AG08395 (cell line): ENCODE results near the gene MSL1.

Source experiments
- DNase-seq: peaks from one replicate; pipeline ENCODE4 v3.0.0; 2012; ENCODE audit warnings: mixed read lengths, low spot score

The MSL1 gene

DNA sequence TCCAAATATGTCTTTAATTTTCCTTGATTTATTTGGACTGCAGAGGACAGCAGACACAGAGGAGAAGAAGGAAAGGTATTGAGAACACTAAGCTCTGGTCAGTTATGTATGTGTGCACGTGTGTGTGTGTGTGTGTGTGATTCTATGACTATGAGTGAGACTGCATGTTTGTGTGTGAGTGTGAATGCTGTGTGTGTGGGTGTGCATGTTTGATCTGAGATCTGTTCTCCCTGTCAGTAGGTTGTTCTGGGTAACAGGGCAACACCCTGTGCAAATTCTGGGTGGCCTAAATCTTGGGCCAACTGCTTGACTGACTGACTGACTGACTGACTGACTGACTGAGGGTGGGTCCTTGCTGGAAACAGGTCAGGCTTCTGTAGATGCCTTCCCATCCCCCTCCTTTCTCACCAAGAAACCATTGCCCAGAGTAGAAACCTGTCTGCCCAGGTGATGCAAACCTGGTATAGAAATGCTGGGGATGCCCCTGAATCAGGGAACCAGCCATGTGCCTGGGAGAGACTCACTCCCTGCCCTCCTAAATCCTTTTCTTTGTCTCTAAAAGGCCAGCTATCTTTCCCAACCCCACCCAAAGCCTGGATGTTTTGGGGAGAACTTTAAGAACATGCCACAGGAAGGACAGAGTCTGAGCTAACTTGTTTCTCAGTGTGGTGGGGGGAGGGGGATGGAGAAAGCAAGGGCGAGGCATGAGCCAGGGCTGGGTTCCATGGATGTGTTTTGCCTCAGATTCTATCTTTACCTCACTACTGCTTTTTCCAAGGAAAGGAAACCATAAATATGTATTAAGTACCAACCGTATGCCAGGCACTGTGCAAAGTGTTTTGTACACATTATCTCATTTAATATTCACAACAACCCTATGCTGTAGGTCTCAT, 16.9 kb upstream of the MSL1 start:
- no peak for DNase-seq

DNA sequence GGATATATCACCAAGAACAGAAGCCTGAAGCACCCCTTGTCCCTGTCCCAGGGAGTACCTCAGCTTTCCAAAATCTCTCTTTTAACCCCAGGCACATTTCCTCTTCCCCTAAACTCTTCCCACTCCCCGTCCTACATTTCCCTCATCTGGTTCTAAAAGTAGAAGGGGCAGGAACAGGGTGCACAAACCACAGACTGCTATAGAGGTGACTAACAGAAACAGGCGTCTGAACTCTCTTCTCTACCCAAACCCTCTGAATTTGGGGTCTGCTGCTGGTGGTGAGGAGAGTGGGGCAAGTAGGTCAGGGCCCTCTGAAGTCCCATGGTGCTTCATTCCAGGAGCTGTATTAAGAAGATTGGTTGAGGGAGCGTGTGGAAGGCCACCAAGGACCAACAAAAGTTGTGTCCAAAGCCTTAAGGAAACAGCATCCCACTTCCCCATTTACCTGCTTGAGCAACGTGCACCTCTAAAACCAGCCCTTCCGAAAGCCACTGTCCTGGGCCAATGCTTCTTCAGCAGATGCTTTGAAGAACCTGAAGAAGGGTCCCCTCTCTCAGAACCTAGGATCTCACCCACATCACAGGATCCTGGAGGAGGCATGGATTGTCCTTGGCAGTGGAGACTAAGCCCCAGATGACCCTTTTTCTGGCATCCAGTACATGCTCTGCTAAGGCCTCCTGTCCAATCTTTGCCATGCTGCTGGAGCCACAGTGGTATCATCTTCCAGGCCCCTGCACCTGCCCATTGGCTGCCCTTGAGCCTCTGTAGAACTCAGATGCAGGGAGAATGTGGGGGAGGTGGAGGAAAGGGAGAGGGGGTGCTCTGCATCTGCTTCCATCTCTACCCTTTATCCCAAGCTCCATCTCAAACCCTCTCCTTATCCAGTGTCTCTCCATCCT, 15.7 kb upstream of the MSL1 start:
- no peak for DNase-seq

DNA sequence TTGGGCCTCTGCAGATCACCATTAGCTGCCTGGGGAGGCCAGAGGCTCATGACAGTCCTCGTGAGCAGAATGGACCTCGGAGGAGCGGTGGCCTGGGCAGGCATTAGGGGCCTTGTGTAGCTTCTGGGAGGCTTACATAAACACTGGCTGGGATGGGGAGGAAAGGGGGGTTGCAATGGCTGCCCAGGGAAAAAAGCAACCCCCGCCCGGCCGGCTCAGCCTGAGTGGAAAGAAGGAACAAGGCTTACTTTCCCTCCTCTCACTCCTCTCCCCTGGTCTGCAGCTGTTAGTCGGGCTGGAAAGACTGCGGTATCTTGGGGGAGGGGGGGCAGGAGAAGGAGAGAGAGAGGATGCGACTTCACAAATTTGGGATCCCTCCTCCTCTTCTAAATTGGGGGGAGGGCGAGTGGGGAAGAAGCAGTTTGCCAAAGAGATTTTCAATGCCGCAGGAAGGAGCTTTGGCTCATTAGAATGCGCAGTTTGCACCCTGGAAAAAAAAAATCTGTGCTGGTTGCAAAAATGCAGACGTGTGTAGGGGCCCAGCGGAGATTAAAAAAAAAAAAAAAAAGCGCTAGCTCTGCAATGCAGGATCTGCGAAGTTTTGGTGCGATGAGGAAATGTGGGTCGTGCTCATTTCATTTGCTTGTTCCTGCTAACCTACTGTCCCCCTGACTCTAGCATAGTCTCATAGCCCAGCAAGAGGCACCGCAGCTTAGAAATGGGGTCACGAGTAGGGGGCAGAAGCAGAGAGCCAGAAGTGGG, 14.8 kb upstream of the MSL1 start:
- DNase-seq: no peak

DNA sequence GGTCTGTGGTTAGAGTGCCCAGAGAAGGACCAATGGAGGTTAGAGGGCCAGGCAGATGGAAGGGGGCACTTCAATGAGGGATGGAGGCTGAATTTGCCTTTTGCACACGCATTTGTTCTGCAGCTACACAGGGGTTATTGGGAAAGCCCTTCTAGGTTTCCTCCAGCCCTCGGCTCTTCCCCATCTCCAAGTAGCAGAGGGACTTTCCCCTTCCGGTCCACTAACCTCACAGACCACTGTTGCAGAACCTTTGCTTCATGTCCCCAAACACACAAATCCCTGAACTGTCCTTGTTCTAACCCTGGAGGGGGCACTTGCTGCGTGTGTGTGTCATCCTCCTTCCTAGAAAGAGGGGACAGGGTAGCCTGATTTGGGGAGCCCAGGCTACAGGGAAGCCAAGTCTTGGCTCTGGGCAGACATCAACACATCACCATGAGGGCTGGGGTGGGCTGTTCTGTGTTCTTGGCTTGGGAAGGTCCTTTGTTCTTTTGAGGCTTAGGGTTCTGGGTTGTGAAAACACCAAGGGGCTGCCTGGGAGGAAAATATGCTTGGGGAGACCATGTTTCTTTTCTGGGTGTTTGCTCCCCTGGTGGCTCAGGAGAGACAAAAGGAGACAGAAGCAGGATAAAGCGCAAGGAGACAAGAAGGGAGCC, 14.1 kb upstream of the MSL1 start:
- DNase-seq: no peak

DNA sequence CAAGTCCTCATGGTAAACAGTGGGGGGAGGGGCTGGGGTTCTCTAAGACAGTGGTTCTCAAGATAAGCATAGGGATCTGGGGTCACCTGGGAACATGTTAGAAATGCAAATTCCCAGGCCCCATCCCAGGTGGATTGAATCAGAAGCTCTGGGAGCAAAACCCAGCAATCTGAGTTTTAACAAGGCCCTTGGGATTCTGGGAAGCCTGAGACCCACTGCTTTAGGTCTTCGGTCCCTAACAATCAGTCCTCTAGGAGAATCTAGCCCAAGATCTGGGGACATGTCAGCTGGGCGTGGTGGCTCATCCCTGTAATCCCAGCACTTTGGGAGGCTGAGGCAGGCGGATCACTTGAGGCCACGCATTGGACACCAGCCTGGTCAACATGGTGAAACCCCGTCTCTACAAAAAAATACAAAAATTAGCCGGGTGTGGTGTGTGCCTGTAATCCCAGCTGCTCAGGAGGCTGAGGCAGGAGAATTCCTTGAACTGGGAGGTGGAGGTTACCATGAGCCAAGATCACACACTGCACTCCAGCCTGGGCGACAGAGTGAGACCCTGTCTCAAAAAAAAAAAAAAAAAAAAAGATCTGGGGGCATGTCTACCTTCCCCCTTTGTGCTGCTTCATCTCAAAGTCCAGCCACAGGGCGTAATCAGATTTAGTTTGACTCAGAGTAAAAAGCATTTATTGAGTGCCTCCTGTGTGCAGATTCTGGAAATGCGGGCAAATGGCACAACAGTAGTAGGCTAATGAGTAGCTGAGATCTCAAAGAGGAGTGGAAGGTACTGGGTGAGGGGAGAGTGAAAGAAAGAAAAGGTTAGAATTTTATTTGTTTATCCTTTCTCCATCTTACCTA, 12.6 kb upstream of the MSL1 start:
- no peak for DNase-seq

DNA sequence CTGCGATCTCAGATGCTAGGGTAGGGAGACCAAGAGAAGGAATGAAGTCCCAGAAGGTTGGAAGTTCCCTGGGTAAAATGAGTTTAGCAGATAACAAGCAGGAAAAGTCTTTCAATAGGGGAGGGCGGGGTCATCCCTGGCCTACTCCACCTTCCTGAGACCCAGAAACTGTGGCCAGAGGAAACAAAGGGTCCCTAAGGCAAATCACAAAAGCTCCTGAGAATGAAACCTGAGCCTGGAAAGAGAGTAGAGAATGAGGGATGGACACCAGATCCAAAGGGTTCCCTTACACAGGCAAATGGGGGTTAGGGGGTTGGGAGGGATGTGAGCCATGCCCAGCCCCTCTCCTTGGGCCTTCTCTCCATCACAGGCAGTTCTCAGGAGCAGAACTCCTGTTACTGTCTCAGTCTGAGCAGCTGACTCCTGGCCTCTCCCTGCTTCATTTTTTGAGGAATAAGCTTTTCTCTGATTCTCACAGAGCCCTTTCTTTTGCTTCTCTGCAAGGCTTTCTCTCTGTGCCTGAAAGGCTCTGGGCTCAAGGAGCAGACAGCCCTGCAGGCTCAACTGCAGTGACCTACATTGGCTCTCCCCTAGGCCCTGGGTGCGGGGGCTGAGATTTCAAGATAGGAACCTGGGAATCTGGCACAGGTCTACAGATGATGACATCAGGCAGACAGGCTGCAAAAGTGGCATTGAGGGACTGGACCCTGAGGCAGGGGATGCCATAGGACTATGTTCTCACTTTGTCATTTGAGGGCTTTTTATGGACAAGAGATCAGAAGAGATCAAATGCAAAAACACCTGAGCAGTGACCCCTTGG, 11.5 kb upstream of the MSL1 start:
- no peak for DNase-seq

DNA sequence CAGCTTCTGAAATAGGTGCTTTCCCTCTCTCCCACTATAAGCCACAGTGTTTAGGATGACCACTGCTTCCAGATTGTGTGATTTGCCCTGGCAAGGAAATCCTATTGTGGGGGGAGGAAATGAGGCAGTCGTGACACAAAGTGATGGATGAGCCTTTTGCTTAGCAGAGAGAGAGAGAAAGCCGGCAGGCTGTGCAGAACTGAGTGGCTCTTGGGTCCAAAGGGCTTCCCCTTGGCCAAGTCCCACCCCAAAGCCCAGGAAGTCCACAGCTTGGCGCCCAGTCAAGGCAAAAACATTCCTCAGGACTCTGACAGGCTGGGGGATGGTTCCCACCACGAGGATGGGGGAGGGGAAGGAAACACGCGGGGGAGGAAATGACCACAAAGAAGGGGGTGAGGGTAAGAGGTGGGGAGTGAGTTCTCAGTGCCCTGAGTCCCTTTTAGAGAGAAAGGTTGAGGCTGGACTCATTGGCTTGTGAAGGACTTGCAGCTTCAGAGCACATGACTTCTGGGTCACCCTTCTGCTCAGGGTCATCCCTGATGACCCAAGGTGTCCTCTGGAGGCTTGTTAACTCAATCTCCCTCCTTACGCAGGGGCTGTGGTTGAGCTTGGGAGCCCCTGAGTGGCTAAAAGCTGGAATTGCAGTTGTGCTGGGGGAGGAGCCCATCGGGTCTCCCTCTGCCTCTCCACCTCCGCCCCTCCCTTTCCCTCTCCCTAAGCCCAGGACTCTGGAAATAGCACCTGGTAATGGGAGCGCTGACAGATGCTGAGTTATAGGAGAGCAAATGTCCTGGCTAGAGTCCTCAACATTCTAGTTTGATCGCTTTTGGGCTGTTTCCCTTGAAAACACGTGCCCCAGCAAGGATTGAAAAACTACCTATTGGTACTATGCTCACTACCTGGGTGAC, 10.3 kb upstream of the MSL1 start:
- peak; percentile 89 for DNase-seq

DNA sequence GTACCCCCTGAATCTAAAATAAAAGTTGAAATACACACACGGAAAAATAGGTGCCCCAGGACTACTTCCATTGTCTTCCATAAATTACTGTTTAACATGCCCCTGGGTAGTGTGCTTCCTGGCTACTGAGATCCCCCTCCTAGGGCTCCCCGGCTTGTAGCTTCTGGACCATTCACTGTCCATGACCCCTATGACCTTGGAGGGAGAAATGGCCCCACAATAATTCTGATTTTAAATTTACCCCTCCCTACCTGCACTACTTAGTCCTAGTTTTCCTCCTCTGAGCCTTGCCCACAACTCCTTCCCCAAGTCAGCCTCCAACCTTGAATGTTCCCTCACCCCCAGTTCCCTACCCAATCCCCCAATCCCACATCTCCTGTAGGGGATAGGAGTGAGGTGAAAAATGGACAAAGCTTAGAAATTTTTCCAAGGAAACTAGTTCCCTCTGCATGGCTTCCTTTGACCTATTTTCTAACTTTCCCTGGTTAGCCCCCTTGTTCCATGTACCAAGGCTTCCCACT, 9.5 kb upstream of the MSL1 start:
- DNase-seq: no peak

DNA sequence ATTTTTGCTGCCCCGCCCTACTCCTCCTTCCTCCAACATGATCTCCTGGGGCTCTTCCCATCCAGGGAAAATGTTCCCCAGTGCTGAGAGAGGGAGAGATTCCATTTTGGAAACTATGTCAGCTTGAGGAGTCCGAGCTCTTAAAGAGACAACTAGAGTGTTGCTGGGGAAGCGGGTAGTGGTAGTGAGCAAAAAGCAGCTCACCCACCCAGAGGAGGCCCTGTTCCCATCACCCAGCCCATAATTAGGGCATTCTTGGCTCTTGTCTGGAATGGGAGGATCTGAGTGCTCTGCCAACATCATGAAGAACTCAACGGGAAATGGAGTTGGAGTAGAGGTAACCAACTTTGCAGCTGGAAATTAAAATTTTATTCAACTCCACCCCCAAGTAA, 9.1 kb upstream of the MSL1 start:
- DNase-seq: no peak

DNA sequence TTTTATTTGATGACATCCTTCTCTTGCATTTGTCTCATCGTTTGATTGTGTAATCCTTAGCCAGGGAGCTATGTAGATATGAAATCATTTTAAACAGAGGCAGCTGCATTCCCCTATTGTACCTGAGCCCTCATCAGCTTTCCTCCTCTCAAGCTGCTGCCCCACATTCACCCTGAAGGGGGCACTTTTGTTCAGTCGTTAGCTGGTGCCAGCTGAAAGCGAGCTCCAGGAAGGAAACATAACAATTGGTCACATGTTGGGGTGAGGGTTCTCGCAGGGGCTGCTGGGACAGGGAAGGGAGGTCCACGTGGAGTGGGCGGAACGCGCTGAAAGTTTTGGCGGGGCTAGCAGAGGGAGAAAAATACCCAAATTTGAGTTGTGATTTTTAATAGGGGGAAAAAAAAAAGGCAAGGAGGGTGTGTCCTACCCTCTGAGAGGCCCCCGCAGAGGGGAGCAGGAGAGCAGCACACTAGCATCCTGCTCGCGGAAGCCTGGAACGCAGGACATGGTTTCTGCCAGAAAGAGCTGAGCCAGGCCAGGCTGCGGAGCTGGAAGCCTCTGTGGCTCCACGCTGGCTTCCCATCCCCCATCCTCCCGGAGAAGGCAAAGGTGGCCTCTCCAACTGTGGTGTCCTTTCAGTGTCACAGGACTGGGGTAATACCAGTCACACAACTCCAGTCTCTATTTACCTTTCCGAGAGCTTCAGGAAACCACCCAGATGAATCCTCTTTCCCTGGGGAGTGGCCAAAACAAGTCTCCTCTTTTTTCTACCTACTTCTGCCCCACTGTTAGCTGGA, 8.5 kb upstream of the MSL1 start:
- DNase-seq: peak; percentile 94

DNA sequence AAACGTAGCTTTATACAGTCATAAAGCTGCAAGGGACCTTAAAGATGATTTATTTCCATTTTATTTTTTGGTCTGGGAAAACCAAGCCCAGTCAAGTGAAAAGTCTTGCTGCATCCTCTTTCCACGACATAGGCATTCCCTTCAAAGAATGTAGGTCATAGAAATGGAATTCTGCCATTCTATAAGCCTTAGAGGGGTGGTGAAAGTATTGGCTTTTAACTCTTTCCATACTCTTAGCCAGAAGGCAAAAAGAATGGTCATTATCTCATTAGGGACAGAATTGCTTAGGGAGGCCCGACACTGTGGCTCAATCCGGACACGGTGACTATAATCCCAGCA, 7.9 kb upstream of the MSL1 start:
- no peak for DNase-seq

DNA sequence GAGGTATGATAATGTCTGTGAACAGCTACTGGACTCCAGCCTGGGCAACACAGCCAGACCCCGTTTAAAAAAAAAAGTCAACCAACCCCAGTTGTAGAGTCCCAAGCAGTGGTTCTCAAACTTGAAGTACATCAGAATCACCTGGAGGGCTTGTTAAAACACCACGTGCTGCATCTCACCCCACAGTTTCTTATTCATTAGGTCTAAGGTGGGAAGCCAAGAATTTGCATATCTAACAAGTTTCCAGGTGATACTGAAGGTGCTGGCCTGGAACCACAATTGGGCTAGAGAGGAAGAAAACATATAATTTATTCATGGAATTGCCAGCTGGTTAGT, 6.7 kb upstream of the MSL1 start:
- DNase-seq: no peak

DNA sequence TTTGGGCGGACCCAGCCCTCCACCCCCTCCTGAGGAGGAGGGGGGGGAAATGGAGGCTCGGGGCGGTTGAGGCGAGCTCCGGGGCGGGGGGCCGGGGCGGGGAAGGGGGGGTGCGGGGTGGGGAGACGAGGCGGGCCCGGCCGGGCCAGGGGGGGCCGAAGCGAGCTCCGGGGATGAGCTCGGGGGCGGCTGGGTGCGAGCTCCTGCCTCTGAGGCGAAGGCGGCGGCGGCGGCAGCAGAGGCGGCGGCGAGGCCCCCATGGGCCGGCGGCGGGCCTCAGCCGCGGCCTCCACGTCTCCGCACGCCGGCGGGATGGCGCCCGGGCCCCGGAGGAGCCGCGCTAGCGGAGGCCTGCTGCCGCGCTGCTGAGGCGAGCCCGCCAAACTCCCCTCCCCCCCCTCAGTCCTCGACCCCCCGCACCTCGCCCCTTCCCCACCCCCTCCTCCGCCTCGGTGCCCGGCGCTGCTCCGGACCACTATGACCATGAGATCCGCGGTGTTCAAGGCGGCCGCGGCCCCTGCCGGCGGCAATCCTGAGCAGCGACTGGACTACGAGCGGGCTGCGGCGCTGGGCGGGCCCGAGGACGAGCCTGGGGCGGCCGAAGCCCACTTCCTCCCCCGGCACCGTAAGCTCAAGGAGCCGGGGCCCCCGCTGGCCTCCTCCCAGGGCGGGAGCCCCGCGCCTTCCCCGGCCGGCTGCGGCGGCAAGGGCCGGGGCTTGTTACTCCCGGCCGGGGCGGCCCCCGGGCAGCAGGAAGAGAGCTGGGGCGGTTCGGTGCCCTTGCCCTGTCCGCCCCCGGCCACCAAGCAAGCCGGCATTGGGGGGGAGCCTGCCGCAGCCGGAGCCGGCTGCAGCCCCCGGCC, 596 bp downstream of the MSL1 start:
- DNase-seq: peak; percentile 70

DNA sequence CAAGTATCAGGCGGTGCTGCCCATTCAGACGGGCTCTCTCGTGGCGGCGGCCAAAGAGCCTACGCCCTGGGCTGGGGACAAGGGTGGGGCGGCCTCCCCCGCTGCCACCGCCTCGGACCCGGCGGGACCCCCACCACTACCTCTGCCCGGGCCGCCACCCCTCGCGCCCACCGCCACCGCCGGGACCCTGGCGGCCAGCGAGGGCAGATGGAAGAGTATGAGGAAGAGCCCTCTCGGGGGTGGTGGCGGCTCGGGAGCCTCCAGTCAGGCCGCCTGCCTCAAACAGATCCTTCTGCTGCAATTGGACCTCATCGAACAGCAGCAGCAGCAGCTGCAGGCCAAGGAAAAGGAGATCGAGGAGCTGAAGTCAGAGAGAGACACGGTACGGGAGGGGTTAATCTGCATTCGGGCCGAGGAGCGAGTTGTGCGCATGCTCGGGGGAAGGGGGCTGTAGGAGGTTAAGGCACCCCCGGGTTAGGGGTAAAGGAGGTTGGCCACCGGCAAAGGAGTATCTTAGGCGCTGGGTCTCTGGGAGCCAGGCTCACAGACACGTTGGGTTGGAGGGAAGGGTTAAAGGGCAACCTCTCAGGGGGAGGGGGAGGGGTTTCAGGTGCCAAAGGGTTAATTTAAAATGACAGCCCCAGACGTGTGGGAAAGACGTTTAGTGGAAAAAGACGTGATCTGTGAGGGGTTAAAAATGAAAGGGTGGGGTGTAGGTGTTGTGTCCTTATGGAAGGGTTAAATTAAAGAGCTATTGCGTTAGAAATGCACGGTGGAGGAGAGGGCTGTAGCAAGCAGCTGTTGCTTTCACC, 1.4 kb downstream of the MSL1 start:
- DNase-seq: peak; percentile 65

DNA sequence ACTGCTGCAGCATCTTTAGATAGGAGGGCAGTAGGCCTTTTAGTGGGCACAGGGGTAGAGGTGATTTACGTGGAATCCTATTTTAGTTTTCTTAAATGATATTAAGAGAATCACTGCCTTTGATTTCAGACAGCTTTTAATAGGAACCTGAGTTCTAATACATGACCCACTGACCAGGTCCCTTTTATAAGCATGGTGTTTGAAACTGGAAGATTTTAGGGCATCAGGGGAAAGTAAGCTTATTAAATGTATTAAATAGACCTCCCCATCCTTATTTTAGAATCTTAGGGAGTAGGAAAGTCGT, 2.0 kb downstream of the MSL1 start:
- DNase-seq: no peak
